ENCODE results near the gene MTMR4.

MTMR4 gene

GRCh38 chr17:58539698-58540097 is 25.3 kb upstream of the MTMR4 start:
- ATAC-seq: no peak
- TF ChIP-seq ZC3H10 (CRISPR knock-in tag; IDR thresholded peaks at IDR 0.05) (no peak), ZFP30 (CRISPR knock-in tag; IDR thresholded peaks at IDR 0.05) (no peak), OSR1 (CRISPR knock-in tag; IDR thresholded peaks at IDR 0.05) (no peak), POU6F1 (CRISPR knock-in tag; IDR thresholded peaks at IDR 0.05; ENCODE audit: borderline replicate concordance, low read depth) (no peak), ZNF8 (CRISPR knock-in tag; IDR thresholded peaks at IDR 0.05) (no peak), TCF4 (CRISPR knock-in tag; IDR thresholded peaks at IDR 0.05; ENCODE audit: borderline replicate concordance) (no peak), ESRRG (CRISPR knock-in tag; IDR thresholded peaks at IDR 0.05) (no peak), ARNTL (CRISPR knock-in tag; IDR thresholded peaks at IDR 0.05; ENCODE audit: borderline replicate concordance, low read depth) (no peak), TOX (CRISPR knock-in tag; IDR thresholded peaks at IDR 0.05; ENCODE audit: borderline replicate concordance) (no peak), ZNF70 (CRISPR knock-in tag; IDR thresholded peaks at IDR 0.05) (no peak), CSDC2 (CRISPR knock-in tag; IDR thresholded peaks at IDR 0.05) (no peak), ZNF565 (CRISPR knock-in tag; conservative IDR thresholded peaks at IDR 0.05; ENCODE audit: low read depth) (no peak), CREB5 (CRISPR knock-in tag; IDR thresholded peaks at IDR 0.05; ENCODE audit: low read depth) (no peak), SNAI2 (CRISPR knock-in tag; IDR thresholded peaks at IDR 0.05) (no peak), BACH2 (CRISPR knock-in tag; IDR thresholded peaks at IDR 0.05; ENCODE audit: borderline replicate concordance) (no peak), PATZ1 (CRISPR knock-in tag; IDR thresholded peaks at IDR 0.05; ENCODE audit: borderline replicate concordance) (no peak)

DNA sequence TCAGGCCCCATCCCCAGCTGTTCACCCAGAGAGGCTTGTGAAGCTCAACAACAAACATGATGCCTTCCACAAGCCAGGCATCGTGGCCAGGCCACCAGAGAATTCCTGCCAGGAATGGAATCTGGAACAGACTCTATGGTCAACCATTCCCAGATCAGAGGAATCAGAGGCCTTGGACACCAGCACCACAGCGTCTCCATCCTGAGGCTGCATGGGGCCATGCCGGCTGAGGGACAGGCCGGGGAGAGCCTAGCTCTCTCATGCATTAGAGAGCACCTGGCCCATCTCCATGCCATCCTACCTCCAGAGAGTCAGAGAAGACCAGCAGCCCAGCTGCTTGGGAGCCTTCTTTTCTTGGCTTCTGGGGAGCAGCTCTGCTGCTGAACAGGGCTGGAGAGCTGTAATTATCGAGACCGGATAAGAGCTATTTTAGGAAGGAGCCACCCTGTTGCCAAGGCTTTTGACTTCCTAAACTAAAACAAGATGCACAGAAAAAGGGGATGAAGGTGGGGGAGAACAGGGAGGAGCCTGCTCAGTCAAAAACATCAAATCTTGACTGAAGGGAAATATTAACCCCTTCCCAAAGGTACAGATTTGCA is 24.5 kb upstream of the MTMR4 start:
- TF ChIP-seq CREB5 (CRISPR knock-in tag; IDR thresholded peaks at IDR 0.05; ENCODE audit: low read depth) (no peak), ZNF565 (CRISPR knock-in tag; conservative IDR thresholded peaks at IDR 0.05; ENCODE audit: low read depth) (no peak), OSR1 (CRISPR knock-in tag; IDR thresholded peaks at IDR 0.05) (no peak), ISL1 (CRISPR knock-in tag; IDR thresholded peaks at IDR 0.05) (no peak), PATZ1 (CRISPR knock-in tag; IDR thresholded peaks at IDR 0.05; ENCODE audit: borderline replicate concordance) (no peak), TOX (CRISPR knock-in tag; IDR thresholded peaks at IDR 0.05; ENCODE audit: borderline replicate concordance) (no peak), GLIS3 (CRISPR knock-in tag; IDR thresholded peaks at IDR 0.05) (no peak), PPARA (CRISPR knock-in tag; IDR thresholded peaks at IDR 0.05; ENCODE audit: borderline replicate concordance) (no peak)
- ATAC-seq: no peak

GRCh38 chr17:58537266-58537665 is 22.8 kb upstream of the MTMR4 start:
- no peak for ATAC-seq
- TF ChIP-seq TSHZ2 (CRISPR knock-in tag; IDR thresholded peaks at IDR 0.05) (no peak), ZNF565 (CRISPR knock-in tag; conservative IDR thresholded peaks at IDR 0.05; ENCODE audit: low read depth) (no peak), ZFP30 (CRISPR knock-in tag; IDR thresholded peaks at IDR 0.05) (no peak), POU6F1 (CRISPR knock-in tag; IDR thresholded peaks at IDR 0.05; ENCODE audit: borderline replicate concordance, low read depth) (no peak), PPARA (CRISPR knock-in tag; IDR thresholded peaks at IDR 0.05; ENCODE audit: borderline replicate concordance) (no peak), SNAI2 (CRISPR knock-in tag; IDR thresholded peaks at IDR 0.05) (no peak), ZC3H10 (CRISPR knock-in tag; IDR thresholded peaks at IDR 0.05) (no peak)
